ENCODE data around the gene DIS3L2.

GRCh38 chr2:232352511-232353091, 391.1 kb downstream of the DIS3L2 start:
- no peak for TF ChIP-seq CTCF (IDR thresholded peaks at IDR 0.05)
- TF ChIP-seq ZFX (IDR thresholded peaks at IDR 0.05; ENCODE audit: borderline replicate concordance), result no peak
